ENCODE measurements around the gene MGP. TPM values are rescaled to one million over a fixed set of nuclear protein-coding genes. Genes with fewer than 3 reads are reported as not detected.

The MGP gene
- total RNA-seq, 4 donors from 2014 or later = 42.8 to 143 (median 80.2) TPM

DNA sequence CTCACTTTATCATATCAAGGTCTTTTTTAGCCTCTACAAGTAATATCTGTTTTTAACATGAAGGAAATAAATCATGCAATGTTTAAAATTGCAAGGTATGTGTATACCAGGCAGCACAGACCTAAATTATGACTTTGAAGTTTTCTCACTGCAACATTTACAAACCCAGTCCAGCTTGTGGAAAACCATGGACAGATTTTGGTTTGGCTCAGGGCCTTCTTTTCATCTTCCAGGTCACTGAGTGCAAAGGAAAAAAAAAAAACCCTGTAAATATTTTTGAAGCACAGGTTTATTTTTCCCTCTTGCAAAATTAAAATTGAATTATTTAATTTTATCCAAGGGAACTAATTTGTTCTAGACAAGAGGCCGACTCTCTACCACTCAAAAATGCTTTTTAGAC, 13.8 kb downstream of the MGP start:
- no peak for DNase-seq (ENCODE audit: low spot score in 2 of 2)
- WGBS, 2 donors = 90 to 94% methylated on average over 1 of the region's 1 CpG
- H3K4me3 ChIP-seq (ENCODE audit: low read depth, poor library complexity, severe bottlenecking) = no peak overlapping the region
- intact Hi-C loops (cut with DNase I; ENCODE audit: low total_unique reads) = no loop called here
- no peak for TF ChIP-seq POLR2A (IDR thresholded peaks at IDR 0.05)
- TF ChIP-seq, protein P1, sequence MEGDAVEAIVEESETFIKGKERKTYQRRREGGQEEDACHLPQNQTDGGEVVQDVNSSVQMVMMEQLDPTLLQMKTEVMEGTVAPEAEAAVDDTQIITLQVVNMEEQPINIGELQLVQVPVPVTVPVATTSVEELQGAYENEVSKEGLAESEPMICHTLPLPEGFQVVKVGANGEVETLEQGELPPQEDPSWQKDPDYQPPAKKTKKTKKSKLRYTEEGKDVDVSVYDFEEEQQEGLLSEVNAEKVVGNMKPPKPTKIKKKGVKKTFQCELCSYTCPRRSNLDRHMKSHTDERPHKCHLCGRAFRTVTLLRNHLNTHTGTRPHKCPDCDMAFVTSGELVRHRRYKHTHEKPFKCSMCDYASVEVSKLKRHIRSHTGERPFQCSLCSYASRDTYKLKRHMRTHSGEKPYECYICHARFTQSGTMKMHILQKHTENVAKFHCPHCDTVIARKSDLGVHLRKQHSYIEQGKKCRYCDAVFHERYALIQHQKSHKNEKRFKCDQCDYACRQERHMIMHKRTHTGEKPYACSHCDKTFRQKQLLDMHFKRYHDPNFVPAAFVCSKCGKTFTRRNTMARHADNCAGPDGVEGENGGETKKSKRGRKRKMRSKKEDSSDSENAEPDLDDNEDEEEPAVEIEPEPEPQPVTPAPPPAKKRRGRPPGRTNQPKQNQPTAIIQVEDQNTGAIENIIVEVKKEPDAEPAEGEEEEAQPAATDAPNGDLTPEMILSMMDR (IDR thresholded peaks at IDR 0.05) = no peak

DNA sequence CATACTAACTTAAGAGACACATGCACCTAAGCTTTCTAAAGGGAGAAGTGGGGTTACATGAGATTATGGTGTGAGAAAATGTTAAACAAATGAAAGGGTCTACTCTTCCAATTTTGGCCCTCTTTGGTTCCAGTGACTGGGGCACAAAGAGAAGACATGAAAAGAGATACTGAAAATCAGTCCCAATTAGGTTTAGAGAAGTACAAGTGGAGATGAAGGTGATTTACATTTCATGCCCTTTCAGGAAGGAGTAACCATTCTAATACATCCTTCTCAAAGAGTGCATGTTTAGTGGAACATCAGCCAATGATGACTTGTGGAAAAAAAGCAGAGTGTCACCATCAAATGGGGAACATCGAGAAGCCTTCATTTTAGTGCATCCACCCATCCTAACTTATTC, 14.4 kb downstream of the MGP start:
- WGBS, 2 donors = 91 to 93% methylated on average over 1 of the region's 1 CpG
- no peak for TF ChIP-seq POLR2A (IDR thresholded peaks at IDR 0.05)
- TF ChIP-seq, protein P1 (IDR thresholded peaks at IDR 0.05) = no peak
- intact Hi-C loops (cut with DNase I; ENCODE audit: low total_unique reads) = no loop called here
- no peak overlapping the region for H3K4me3 ChIP-seq (ENCODE audit: low read depth, poor library complexity, severe bottlenecking)
- DNase-seq (ENCODE audit: low spot score in 2 of 2) = no peak

GRCh38 chr12:14868916-14869506, 16.6 kb downstream of the MGP start:
- TF ChIP-seq POLR2A (IDR thresholded peaks at IDR 0.05) = no peak
- H3K4me3 ChIP-seq (ENCODE audit: low read depth, poor library complexity, severe bottlenecking) = no peak overlapping the region
- intact Hi-C loops (cut with DNase I; ENCODE audit: low total_unique reads) = no loop called here
- DNase-seq (ENCODE audit: low spot score in 2 of 2) = no peak
- WGBS, 2 donors = 85 to 95% methylated on average over 2 to 3 of the region's 3 CpGs

- intact Hi-C loops (cut with DNase I; ENCODE audit: low total_unique reads) = no loop called here
- no peak overlapping the region for H3K4me3 ChIP-seq (ENCODE audit: low read depth, poor library complexity, severe bottlenecking)
- no peak for DNase-seq (ENCODE audit: low spot score in 2 of 2)
- TF ChIP-seq, protein P1 (IDR thresholded peaks at IDR 0.05) = no peak
- TF ChIP-seq POLR2A (IDR thresholded peaks at IDR 0.05) = no peak
These were observed 25.2 kb downstream of the MGP start for GRCh38 chr12:14860490-14860889.

DNA sequence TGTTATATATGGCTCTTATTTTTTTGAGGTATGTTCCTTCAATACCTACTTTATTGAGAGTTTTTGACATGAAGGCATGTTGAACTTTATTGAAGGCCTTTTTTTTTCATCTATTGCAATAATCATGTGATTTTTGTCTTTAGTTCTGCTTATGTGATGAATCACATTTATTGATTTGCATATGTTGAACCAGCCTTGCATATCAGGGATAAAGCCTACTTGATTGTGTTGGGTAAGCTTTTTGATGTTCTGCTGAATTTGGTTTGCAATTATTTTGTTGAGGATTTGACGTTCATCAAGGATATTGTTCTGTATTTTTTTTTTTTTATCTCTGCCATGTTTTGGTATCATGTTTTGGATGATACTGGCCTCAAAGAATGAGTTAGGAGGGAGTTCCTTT, 27.1 kb downstream of the MGP start:
- no peak for TF ChIP-seq POLR2A (IDR thresholded peaks at IDR 0.05)
- TF ChIP-seq, protein P1 (IDR thresholded peaks at IDR 0.05) = no peak
- H3K4me3 ChIP-seq (ENCODE audit: low read depth, poor library complexity, severe bottlenecking) = no peak overlapping the region
- WGBS, 2 donors = 86 to 94% methylated on average over 1 of the region's 1 CpG
- intact Hi-C loops (cut with DNase I; ENCODE audit: low total_unique reads) = no loop called here
- no peak for DNase-seq (ENCODE audit: low spot score in 2 of 2)

DNA sequence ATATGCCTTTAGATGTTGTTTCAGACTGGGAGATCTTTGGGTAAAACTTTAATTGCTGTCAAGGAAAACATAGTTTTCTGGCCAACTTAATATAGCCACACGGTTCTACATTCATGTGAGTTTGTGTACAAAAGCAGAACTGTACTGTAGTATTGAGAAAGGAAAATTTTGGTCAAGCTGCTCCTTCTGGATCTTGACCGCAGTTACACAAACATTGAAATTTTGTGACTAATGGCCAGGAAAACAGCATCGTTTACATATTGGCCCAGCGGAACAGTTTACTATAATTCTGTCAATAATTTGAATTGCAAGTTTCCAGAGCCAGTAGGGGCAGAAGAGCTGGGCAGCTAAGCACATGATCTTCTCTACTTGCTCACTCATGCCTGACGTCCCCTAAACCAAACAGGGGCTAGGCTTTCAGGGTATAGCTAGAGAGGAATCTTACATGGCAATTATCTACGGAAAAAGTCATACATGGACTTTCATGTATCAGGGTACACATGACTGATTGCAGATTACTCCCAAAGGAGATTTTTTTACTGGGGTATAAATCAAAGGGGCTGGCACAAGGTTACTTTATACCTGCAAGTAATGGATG, 31.0 kb downstream of the MGP start:
- no peak overlapping the region for H3K4me3 ChIP-seq (ENCODE audit: low read depth, poor library complexity, severe bottlenecking)
- TF ChIP-seq, protein P1 (IDR thresholded peaks at IDR 0.05) = no peak
- TF ChIP-seq POLR2A (IDR thresholded peaks at IDR 0.05) = no peak
- DNase-seq (ENCODE audit: low spot score in 2 of 2) = no peak
- 52 to 57% methylated on average over 6 of the region's 6 CpGs for WGBS, 2 donors
- intact Hi-C loops (cut with DNase I; ENCODE audit: low total_unique reads) = no loop called here

All from lower leg skin (tissue), 4 donors.